HG03575 (cell line): ENCODE data around the gene PCP4.

ENCODE experiments used
- ATAC-seq: cut with Tn5 transposase; IDR thresholded peaks from one replicate; pipeline ENCODE4 v1.9.1; 2021; ENCODE audit not compliant: unreplicated experiment, insufficient number of reproducible peaks, low FRiP score; ENCODE audit errors: extremely low read depth

The PCP4 gene

DNA sequence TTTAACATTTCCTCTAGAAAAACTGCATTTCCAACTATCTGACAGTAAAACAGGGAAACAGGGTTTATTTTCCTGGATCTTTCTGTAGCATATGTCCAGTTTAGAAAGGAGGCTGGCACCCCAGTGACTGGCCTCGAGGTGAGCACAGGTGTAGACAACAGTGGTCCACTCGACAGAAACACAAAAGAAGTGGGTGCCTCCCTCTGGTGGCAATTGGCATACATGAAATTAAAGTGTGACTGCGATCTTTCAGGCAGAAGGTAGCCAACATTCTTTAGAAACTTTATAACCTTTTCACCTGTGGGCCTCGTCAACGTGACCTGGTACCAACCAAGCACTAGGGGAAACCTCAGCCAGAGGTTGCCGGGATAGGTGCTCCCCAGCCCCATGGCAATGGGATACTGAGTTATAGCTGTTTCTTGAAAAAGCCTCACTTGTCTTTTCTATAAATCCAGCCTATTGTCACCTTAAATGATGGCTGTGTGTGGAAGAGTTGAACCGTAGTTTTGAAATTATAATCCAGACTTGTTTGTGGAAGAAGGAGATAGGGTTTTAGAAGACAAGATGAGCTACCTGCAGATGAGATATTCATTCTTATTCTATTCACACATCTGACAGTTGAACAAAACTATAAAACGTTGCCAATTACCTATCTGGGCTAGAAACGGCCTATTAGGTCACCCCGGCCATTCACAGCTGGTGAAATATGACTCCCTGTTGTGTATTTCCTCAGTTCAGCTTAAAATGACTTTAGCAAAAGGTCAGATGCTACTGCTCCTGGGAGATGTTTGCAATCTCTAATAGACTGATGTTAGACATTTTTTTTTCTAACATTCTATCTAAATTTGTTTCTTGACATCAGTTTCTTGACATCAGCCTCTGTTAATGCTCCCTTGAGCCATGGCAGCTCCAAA is 44.3 kb downstream of the PCP4 start:
- ATAC-seq, result no peak

DNA sequence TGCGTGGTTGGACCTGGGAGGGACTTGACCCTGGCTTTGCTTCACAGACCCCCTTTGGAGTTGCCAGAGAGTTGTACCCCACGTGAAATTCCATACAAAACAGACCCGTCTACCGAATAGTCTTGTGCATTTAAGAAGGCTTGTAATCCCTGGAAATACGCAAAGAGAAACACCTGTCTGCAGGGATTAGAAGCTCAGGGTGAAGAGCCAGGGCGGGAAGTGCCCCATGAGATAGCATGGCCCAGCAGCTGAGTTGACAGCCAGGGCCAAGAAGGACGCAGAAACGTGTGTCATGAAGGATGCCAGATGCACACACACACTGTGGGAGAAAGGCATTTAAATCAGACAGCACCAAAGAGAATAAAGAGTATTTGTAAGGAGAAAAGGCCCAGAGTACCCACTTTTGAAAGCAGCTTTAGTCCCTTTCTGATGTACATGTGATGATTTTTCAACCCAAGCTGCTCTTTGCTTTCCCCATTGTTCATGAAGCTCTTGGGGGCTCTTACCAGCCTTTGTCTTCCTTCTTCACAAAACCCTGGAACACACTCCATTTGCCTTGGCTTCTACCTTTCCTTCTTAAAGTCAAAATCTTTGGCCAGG is 46.6 kb downstream of the PCP4 start:
- ATAC-seq, result no peak

DNA sequence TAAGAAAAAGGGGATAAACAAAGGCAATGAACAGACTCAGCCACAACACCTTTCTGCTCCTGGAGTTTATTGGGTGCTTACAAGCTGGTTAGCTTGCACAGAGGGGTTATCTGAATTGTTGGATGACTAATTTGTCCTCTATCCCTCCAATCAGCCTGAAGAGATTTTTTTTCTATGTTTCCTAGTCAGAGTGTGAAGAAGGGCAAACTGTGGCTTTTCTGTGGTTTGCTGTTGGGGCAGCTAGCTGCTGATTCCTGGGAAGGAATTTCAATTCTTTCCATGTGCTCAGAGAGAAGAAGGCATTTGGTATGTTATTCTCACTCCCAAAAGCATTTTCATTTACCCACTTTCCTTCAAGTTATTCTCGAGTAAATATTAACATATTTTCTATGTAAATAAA is 48.6 kb downstream of the PCP4 start:
- ATAC-seq, result no peak

DNA sequence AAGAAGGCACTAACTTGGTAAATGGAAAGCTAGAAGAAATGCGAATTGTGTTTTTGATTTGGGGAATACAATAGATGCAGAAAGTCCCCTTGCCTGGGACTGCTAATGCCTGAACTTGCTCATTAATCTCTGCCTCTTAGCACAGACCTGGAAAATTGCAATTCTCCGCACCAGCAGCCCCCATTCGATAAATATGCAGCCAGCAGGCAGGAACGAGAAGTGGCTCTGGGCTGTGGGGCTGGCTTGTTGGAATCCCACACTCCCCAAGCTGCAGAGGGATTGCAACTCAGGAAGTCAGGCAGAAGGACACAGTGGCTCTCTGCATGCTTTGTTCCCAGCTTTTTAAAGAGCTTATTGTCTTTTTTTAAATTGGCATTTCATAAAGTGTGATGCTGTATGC is 51.3 kb downstream of the PCP4 start:
- no peak for ATAC-seq

DNA sequence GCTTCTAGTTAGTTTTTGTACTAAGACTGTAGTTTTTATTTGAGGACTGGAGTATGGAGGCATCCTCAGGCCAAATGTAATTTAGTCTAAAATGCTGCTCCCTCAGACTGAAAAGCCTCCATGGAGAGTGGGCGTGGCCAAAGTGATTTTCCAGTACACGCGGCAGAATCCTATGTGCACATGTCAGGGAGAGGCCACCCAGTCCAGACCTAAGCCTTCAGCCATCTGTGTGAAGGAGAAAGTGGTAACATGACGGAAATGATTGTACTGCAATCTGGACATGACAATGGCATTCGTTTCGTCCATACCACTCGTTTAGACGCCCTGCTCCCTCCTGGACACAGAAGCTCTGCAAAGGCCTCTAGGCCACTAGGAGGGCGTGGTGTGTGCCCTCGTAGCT is 56.2 kb downstream of the PCP4 start:
- ATAC-seq, result no peak

DNA sequence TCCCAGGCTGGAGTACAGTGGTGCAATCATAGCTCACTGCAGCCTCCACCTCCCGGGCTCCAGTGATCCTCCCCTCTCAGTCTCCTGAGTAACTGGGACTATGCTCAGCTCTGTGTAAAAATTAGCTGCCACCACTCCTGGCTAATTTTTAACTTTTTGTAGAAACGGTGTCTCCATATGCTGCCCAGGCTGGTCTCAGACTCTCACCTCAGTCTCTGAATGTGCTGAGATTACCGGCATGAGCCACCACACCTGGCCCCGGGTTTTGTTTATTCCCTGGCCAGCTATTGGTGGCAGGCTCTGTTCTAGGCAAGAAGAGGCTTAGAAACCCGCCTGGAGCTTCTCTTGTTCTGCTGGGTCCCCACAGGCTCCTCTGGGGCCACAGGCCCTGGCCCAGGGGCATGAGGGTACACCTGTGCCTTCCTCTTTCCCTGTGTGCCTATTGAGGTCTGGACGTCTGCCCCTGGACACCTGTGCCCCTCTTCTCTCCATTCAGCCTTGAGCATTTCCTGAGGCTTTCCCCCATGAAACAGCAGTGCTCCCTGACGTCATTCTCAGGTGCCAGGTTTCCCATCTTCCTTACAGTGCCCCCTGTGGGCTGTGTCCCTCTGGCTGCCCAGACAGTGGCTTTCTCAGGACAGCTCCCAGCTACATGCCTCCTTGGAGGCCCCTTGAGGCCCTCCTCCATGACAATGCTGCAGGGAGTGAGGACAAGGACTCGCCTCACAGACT is 57.5 kb downstream of the PCP4 start:
- ATAC-seq, result no peak

DNA sequence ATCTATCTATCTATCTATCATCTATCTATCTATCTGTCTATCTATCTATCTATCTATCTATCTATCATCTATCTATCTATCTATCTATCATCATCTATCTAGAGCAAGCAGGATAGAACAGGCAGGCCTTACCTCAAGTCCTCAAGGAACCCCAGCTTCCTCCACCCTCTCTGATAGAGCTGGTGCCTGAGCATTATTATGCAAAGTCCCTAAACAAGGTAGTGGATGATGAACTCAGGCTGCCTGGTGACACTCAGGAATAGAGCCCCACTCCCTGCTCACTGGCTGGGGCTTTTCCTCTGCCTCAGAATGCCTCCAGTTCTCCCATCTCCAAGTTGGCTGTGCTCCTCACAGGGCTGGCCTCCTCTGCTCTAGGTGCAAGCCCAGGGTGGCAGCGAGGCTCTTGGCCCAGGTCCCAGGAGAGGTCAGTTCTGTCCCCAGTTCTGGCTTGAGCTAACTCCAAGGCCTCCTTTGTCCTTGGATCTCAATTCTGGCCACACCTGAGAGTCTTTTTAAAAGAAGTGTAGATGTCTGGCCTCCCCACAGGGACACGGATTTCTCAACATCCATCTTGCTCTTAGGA is 60.2 kb downstream of the PCP4 start:
- ATAC-seq, result no peak

DNA sequence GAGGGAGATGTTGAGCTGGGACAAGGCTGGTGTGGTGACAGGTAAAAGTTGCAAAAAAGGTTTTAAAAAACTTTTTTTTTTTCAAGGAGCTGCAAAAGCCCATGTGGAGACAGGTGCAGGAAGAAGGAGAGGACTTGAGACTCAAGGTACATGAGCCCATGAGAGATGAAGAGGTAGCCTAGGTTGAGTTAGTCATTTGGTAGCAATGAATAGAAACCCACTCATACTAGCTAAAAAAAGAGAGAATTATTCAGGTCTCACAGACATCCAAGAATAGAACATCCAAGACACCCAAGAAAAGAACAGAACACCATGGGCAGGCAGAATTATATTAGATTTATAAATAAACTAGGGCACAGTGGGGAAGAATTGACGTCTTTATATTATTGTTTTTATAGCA is 65.1 kb downstream of the PCP4 start:
- ATAC-seq, result no peak

DNA sequence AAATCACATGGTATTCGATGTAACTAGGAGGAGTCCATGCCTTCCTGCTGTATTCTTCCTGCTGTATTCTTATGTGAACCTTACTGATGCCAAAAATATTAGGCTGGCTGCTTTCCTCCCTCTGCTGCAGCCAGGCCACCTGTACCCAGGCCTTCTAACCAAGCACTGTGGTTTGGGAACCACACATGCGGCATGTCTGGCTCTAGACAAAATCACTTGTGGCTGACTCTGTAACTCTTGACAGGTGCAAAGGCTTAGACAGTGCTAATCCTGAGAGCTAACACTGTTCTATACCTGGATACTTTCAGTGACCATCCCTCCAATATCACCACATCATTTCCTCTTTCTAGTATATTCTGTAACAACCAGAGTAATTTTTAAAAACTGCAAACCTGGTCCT is 67.7 kb downstream of the PCP4 start:
- no peak for ATAC-seq

DNA sequence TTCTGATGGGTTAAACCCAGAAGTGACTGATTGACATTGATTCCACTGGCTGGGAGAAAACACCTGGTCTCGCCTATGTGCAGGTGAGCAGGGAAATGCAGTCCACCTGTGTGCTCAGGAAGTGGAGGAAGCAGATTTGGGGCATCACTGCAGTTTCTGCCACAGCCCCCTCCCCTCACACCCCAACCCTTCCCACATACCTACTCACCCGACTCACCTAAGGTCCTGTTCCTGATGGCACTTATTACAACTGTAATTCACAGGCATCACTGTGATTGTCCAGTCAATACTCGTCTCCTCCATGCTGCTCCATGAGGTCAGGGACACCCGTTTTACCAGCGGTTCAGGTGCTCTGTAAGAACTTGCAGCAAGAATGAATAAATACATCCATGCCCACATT is 68.5 kb downstream of the PCP4 start:
- no peak for ATAC-seq

DNA sequence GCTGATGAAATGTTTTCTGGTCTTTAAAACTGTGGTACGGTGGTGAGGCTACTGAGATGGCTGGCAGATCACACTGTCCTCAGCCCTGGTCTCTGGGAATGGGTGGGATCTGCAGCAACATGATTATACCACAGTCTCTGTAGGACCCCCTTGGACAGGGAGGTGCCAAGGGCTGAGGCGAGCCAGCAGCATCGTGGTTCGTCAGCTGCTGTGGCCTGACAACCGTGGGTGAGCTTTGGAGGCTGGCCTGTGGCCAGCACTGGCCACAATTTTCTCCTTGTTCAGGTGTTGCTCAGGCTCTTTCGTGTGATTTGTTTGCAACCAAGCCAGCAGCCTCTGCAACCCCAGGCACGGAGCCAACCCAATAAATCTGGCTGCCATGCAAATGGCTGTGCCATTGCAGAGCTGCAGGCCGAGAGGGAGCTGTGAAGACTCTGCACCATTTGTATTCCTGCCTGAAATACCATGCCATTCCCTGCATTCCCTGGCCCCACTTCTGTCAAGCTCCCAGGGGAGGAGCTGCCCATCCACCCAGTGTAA is 70.9 kb downstream of the PCP4 start:
- ATAC-seq, result no peak

DNA sequence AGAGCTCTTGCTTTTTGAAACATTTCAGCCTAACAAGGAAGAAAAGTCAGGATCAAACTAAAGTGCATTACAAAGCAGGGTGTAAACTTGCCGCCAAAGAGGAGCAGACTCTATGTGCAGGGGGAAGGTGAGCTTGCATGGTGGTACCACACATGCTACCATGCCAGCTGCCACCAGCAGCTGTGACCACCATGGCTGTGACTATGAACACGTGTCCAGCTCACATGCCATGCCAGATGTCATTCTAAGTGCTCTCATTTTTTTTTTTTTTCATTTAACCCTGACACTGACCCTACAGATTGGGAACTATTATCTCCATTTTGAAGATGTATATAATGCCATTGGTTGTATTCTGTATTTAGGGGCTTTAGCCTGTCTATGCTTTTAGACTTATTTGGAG is 79.0 kb downstream of the PCP4 start:
- ATAC-seq, result no peak

DNA sequence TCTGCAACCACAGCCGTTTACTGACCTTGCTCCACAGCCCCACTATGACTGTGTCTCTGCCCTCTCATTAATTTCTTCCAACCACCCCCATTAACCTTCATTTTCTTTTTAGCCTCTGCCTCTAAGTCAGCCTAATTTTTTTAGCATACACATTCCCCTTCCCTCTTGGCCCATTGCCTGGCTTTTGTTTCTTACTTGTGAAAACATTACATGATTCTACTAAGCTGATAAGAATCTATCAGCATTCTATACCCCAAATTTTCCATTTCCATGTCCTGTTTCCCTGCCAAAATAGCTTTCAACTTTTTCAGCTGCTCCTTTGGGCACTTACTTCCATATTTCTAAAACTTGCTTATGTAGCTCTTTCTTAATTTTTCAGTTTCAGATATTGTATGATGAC is 79.8 kb downstream of the PCP4 start:
- ATAC-seq, result no peak

DNA sequence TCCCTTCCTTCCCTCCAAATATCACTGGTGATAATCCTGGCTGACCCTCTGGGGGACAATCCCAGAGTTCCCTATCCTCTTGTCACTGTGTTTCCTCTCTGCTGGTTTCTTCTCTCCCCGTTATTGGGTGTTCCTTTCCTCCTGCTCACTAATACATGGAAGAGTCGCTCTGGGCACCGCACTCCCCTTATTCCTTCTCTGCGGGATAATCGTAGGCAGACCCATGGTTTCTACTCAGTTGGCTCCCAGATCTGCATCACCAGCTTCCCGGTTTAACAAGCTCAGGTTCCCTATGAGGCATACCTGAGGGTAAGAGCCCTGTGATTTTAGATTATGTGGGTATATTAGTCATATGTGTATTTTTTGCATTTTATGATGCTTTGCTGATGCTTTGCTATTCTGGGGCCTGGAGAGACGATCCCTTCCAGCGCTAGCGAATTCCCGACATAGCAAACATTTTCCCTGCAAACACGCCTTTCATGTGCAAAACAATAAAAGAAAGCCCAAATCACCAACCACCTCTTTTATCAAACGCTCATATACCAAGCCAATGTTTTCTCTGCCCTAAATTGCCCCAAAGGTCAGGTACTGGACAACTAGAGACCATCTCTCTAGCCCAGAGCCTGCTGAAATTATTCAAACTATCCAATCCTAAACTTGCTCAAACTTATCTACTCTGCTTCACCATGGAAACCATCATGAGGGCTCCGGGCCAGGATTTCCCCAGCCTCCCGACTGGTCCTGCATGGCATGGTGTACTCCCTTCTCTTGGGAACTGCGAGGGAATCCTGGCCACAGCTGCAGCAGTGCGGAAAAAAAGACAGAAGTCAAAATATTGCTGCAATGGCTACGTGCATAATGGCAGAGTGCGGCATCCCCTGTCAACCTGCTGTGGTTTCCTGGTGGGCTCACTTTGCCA is 84.2 kb downstream of the PCP4 start:
- no peak for ATAC-seq

DNA sequence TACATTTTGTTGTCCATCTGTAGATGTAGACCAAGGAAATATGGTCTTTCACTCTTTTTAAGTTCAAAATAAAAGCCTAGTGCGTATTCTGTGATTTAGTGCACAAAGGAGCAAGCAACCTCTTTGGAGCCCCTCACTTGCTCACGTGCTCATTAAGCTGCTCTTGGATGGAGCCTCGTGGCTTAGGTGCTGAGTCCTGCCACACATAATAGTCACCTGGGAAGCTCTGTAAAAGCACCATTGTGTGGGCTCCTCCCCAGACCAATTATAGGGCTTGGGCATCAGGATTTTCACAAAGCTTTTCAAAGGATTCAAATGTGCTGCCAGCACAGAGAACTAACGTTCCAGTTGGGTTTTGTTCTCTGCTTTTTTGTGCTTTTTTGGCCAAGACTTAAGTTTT is 85.0 kb downstream of the PCP4 start:
- ATAC-seq, result no peak

DNA sequence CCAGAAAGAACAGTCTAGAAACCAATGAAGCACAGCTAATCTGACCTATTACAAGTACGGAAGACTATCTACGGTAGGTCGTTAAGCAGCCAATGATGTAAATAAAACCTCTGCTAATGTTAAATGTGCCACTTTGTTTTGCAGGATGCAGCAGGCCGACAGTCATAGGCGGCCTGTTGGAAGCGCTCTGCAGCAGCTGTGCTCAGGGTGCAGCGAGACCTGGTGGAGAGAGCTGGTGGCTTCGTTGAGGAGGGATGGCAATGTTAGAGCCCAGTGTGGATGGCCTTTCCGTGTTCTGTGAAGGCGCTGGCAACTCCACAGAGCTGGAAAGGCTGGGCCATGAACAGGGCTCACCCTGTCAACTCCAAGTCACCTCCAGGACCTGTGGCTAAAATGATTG is 87.3 kb downstream of the PCP4 start:
- no peak for ATAC-seq

DNA sequence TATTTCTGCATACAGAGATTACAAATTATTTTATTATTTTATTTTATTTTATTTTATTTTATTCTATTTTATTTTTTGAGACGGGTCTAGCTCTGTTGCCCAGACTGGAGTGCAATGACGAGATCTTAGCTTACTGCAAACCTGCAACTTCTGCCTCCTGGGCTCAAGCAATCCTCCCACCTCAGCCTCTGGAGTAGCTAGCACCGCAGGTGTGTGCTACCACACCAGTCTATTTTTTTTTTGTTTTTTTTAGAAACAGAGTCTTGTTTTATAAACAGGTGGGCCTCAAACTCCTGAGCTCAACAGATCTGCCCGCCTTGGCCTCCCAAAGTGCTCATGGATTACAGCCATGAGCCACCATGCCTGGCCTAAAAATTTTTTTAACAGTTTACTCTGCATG is 88.1 kb downstream of the PCP4 start:
- ATAC-seq, result no peak

DNA sequence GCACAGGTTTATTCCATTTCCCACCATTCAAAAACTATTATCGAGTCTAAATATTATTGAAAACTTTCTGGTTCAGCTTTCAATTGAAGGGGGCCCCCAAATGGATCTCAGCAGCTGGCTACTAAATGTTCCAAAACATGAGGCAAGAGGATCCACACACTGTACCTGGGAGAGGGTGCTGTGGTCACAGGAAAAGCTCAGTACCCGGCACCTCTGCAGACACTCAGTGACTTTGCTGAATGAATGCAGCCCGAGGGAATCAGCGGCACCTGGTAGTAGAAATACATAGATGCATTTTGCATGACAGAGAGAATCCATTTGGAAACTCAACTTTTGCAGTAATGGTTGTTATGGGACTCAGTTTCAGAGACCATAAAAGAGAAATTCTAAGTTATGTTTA is 89.3 kb downstream of the PCP4 start:
- no peak for ATAC-seq

DNA sequence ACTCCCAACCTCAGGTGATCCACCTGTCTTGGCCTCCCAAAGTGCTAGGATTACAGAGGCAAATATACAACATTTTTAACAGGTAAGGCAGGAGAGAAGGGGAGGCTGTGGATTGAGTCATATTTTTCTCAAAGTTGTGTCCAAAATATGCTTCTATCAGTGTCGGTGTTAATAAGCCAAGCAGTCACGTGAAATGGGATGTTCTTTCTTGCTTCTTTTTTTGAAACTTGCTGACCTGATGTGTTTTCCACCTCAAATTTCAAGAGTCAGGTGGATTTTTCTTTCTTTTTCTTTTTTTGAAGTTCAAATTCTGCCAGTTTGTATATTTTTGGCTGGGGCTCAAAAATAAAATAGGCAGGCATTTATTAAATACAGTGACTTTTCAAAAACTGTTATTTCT is 91.5 kb downstream of the PCP4 start:
- ATAC-seq, result no peak
